Hindlimb muscle (tissue), 1 donor: ENCODE data around the gene TNNT2. TPM values are rescaled to one million over a fixed set of nuclear protein-coding genes. Genes with fewer than 3 reads are reported as not detected.

Experiments used
- DNase-seq: peaks from one replicate; pipeline ENCODE4 v3.0.0-alpha.2; 2013
- polyA plus RNA-seq: library from polyadenylated mRNA; unstranded; fragments of 120-200 nt; gene quantifications from one replicate; pipeline ENCODE4 v1.2.1, GENCODE V29; 2013; ENCODE audit not compliant: insufficient read length

Gene TNNT2
- polyA plus RNA-seq, 1 donor, result 1,245 TPM

GRCh38 chr1:201332616-201333335 lies 44.7 kb downstream of the TNNT2 start:
- DNase-seq, result no peak

GRCh38 chr1:201332021-201332420 lies 45.5 kb downstream of the TNNT2 start:
- no peak for DNase-seq

GRCh38 chr1:201331166-201331565 lies 46.3 kb downstream of the TNNT2 start:
- DNase-seq, result no peak

- no peak for DNase-seq
Measured at GRCh38 chr1:201330541-201330940, 46.9 kb downstream of the TNNT2 start.

GRCh38 chr1:201329801-201330200 lies 47.7 kb downstream of the TNNT2 start:
- DNase-seq, result no peak

- no peak for DNase-seq
Measured at GRCh38 chr1:201329286-201329685, 48.2 kb downstream of the TNNT2 start.

GRCh38 chr1:201328576-201328975 lies 48.9 kb downstream of the TNNT2 start:
- DNase-seq, result no peak

GRCh38 chr1:201327687-201328240 lies 49.7 kb downstream of the TNNT2 start:
- no peak for DNase-seq

- no peak for DNase-seq
Measured at GRCh38 chr1:201326710-201327109, 50.8 kb downstream of the TNNT2 start.

- no peak for DNase-seq
Measured at GRCh38 chr1:201325678-201326060, 51.8 kb downstream of the TNNT2 start.

- no peak for DNase-seq
Measured at GRCh38 chr1:201324821-201325677, 52.4 kb downstream of the TNNT2 start.

- DNase-seq, result no peak
Measured at GRCh38 chr1:201324306-201324705, 53.2 kb downstream of the TNNT2 start.

- DNase-seq, result no peak
Measured at GRCh38 chr1:201322653-201323510, 54.6 kb downstream of the TNNT2 start.

GRCh38 chr1:201321826-201322390 lies 55.6 kb downstream of the TNNT2 start:
- no peak for DNase-seq

GRCh38 chr1:201320168-201320788 lies 57.2 kb downstream of the TNNT2 start:
- DNase-seq, result no peak

GRCh38 chr1:201319631-201320030 lies 57.8 kb downstream of the TNNT2 start:
- DNase-seq, result no peak

- DNase-seq, result no peak
Measured at GRCh38 chr1:201318504-201319340, 58.8 kb downstream of the TNNT2 start.

GRCh38 chr1:201317551-201317950 lies 59.9 kb downstream of the TNNT2 start:
- no peak for DNase-seq

GRCh38 chr1:201316556-201316955 lies 60.9 kb downstream of the TNNT2 start:
- DNase-seq, result no peak

GRCh38 chr1:201313086-201313485 lies 64.4 kb downstream of the TNNT2 start:
- no peak for DNase-seq

GRCh38 chr1:201312298-201312697 lies 65.2 kb downstream of the TNNT2 start:
- DNase-seq, result no peak
